GM19452 (cell line): Measurements from ENCODE around the gene TMEM92.

Experiments used
- ATAC-seq: cut with Tn5 transposase; IDR thresholded peaks from one replicate; pipeline ENCODE4 v1.9.1; 2021; ENCODE audit not compliant: unreplicated experiment

TMEM92 gene

GRCh38 chr17:50322271-50322670, 48.0 kb downstream of the TMEM92 start:
- ATAC-seq: no peak

- ATAC-seq: no peak
Measured at GRCh38 chr17:50323060-50323459, 48.8 kb downstream of the TMEM92 start.

DNA sequence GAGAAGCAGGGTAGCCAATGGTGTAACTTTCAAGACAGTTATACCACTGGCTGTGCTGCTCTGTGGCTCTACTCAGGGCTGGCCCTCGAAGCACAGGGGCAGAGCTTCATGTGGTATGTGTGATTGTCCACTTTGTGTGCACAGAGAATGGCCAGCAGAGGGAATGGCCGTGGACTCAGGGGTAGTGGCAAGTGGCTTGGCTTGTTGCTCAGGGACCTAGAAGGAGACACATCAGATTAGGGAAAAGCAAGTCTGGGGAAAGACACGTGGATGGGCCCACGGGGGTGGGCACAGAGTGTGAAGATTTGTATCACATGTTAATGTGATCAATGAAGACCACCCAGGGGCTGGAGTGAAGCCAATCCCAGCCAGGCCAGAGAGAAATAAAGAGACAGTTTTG, 51.6 kb downstream of the TMEM92 start:
- no peak for ATAC-seq

GRCh38 chr17:50326831-50327364, 52.6 kb downstream of the TMEM92 start:
- no peak for ATAC-seq

- no peak for ATAC-seq
Measured at GRCh38 chr17:50328363-50329325, 54.4 kb downstream of the TMEM92 start.

- no peak for ATAC-seq
Measured at GRCh38 chr17:50329716-50330115, 55.5 kb downstream of the TMEM92 start.

GRCh38 chr17:50330151-50330775, 56.0 kb downstream of the TMEM92 start:
- ATAC-seq: no peak
